ENCODE results near the gene MARVELD3. TPM values are rescaled to one million over a fixed set of nuclear protein-coding genes. Genes with fewer than 3 reads are reported as not detected.
"Not testable (repeated sequence)": the region's sequence is repeated elsewhere in the genome, so short reads cannot be mapped to it uniquely, and the experiment has no call there.

Gene MARVELD3
- 15.2 to 16.7 TPM (median 16.4 TPM) in 3 replicates for total RNA-seq

GRCh38 chr16:71626018-71626857 lies at the start of gene MARVELD3:
Gene MARVELD3, plus strand, starts transcription at chr16:71626184. Its CDS starts 46 bp downstream, at chr16:71626230.
- peak within 1 kb of the TSS; percentile 81 for H3K4me3 Mint-ChIP-seq
- peaks cover 1% of the 10 kb centered on the region for H3K36me3 Mint-ChIP-seq
- no peaks in the 10 kb centered on the region for H3K9me3 Mint-ChIP-seq
- peaks cover 18% of the 10 kb centered on the region for H3K27me3 Mint-ChIP-seq (ENCODE audit: low read depth)
- peaks cover 20% of the 10 kb centered on the region for H3K4me1 Mint-ChIP-seq
- H3K27ac Mint-ChIP-seq: no peak within 1 kb of the TSS
- no peak for TF ChIP-seq CTCF (IDR thresholded peaks at IDR 0.05; ENCODE audit: unreplicated experiment)
- DNase-seq (ENCODE audit: low spot score in 2 of 2, unreplicated experiment in 2 of 2): peak; percentile 74 to 88

GRCh38 chr16:71576971-71577370 lies 49.0 kb upstream of the MARVELD3 start, which contains the start of gene TAT:
Gene TAT, minus strand, starts transcription at chr16:71577092. Its CDS starts 677 bp downstream, at chr16:71576415.
- no peaks in the 10 kb centered on the region for H3K9me3 Mint-ChIP-seq

GRCh38 chr16:71582553-71582848 lies 43.5 kb upstream of the MARVELD3 start:
- not testable (repeated sequence) for DNase-seq (ENCODE audit: low spot score in 2 of 2, unreplicated experiment in 2 of 2); H3K9me3 Mint-ChIP-seq; H3K4me1 Mint-ChIP-seq; H3K27ac Mint-ChIP-seq; H3K36me3 Mint-ChIP-seq; H3K4me3 Mint-ChIP-seq
- peaks cover 41% of the 10 kb centered on the region for H3K27me3 Mint-ChIP-seq (ENCODE audit: low read depth)

More at GRCh38 chr16:71576971-71577370, 49.0 kb upstream of the MARVELD3 start, which contains the start of gene TAT:
- no peak for DNase-seq (ENCODE audit: low spot score in 2 of 2, unreplicated experiment in 2 of 2)
- no peaks in the 10 kb centered on the region for H3K36me3 Mint-ChIP-seq
- no peak within 1 kb of the TSS for H3K4me3 Mint-ChIP-seq
- no peak for TF ChIP-seq CTCF (IDR thresholded peaks at IDR 0.05; ENCODE audit: unreplicated experiment)
- no peaks in the 10 kb centered on the region for H3K4me1 Mint-ChIP-seq
- peaks cover 41% of the 10 kb centered on the region for H3K27me3 Mint-ChIP-seq (ENCODE audit: low read depth)
- H3K27ac Mint-ChIP-seq: no peak within 1 kb of the TSS

GRCh38 chr16:71584543-71585317 lies 41.3 kb upstream of the MARVELD3 start:
- no peaks in the 10 kb centered on the region for H3K4me1 Mint-ChIP-seq
- peaks cover 43% of the 10 kb centered on the region for H3K27me3 Mint-ChIP-seq (ENCODE audit: low read depth)
- no peak overlapping the region for H3K4me3 Mint-ChIP-seq
- H3K27ac Mint-ChIP-seq: no peak overlapping the region
- H3K9me3 Mint-ChIP-seq: peaks cover 6% of the 10 kb centered on the region
- H3K36me3 Mint-ChIP-seq: no peaks in the 10 kb centered on the region
- DNase-seq (ENCODE audit: low spot score in 2 of 2, unreplicated experiment in 2 of 2): no peak
- TF ChIP-seq CTCF (IDR thresholded peaks at IDR 0.05; ENCODE audit: unreplicated experiment): no peak

- H3K27ac Mint-ChIP-seq: no peak overlapping the region
- peaks cover 6% of the 10 kb centered on the region for H3K9me3 Mint-ChIP-seq
- H3K27me3 Mint-ChIP-seq (ENCODE audit: low read depth): peaks cover 43% of the 10 kb centered on the region
- no peak overlapping the region for H3K4me3 Mint-ChIP-seq
- no peak for DNase-seq (ENCODE audit: low spot score in 2 of 2, unreplicated experiment in 2 of 2)
- no peaks in the 10 kb centered on the region for H3K36me3 Mint-ChIP-seq
- no peak for TF ChIP-seq CTCF (IDR thresholded peaks at IDR 0.05; ENCODE audit: unreplicated experiment)
- H3K4me1 Mint-ChIP-seq: no peaks in the 10 kb centered on the region
Observed at GRCh38 chr16:71585318-71585703, 40.7 kb upstream of the MARVELD3 start.

GRCh38 chr16:71589334-71589733 lies 36.6 kb upstream of the MARVELD3 start:
- not testable (repeated sequence) for H3K4me1 Mint-ChIP-seq, H3K27ac Mint-ChIP-seq

GRCh38 chr16:71590071-71590470 lies 35.9 kb upstream of the MARVELD3 start:
- H3K36me3 Mint-ChIP-seq; DNase-seq (ENCODE audit: low spot score in 2 of 2, unreplicated experiment in 2 of 2); H3K4me3 Mint-ChIP-seq; H3K9me3 Mint-ChIP-seq; H3K27ac Mint-ChIP-seq; H3K4me1 Mint-ChIP-seq: not testable (repeated sequence)
- H3K27me3 Mint-ChIP-seq (ENCODE audit: low read depth): peaks cover 60% of the 10 kb centered on the region

More at GRCh38 chr16:71589334-71589733, 36.6 kb upstream of the MARVELD3 start:
- H3K27me3 Mint-ChIP-seq (ENCODE audit: low read depth): peaks cover 60% of the 10 kb centered on the region
- DNase-seq (ENCODE audit: low spot score in 2 of 2, unreplicated experiment in 2 of 2); H3K9me3 Mint-ChIP-seq; H3K36me3 Mint-ChIP-seq; H3K4me3 Mint-ChIP-seq: not testable (repeated sequence)
